Activated CD8-positive, alpha-beta T cell treated with anti-CD3 and anti-CD28 coated beads, Interleukin-2, amount 10 ng/mL, durations not matched to agents 7 days and 5 days (primary cell): Measurements from ENCODE around the gene IQCH. TPM values are rescaled to one million over a fixed set of nuclear protein-coding genes. Genes with fewer than 3 reads are reported as not detected.

ENCODE experiments used
- ATAC-seq: fragments of 150-1000 bp; cut with Tn5 transposase; one replicate; pipeline ENCODE4 v1.10.0; 2021; ENCODE audit warnings: moderate library complexity
- CTCF ChIA-PET: fragments of 350-600 bp; sonication (Branson Sonifier 250); formaldehyde crosslinking; loops from one replicate; lab custom pipeline; 2021; ENCODE audit warnings: antibody characterized with exemption; lab: Charles Lee
- POLR2A ChIA-PET: fragments of 350-600 bp; sonication (Branson Sonifier 250); formaldehyde crosslinking; loops from one replicate; lab custom pipeline; 2021; ENCODE audit warnings: antibody characterized with exemption; lab: Charles Lee
- DNase-seq: peaks from one replicate; pipeline ENCODE4 v3.0.0-alpha.2; 2020
- H3K27ac Mint-ChIP-seq: one replicate; pipeline ENCODE4 v1.8.0; 2021; ENCODE audit warnings: mild to moderate bottlenecking, mixed read lengths
- H3K27me3 Mint-ChIP-seq: one replicate; pipeline ENCODE4 v1.8.0; 2021; ENCODE audit warnings: low read depth, mixed read lengths
- H3K36me3 Mint-ChIP-seq: one replicate; pipeline ENCODE4 v1.8.0; 2021; ENCODE audit warnings: low read depth, mixed read lengths
- H3K4me1 Mint-ChIP-seq: one replicate; pipeline ENCODE4 v1.8.0; 2021; ENCODE audit warnings: low read depth, mixed read lengths
- H3K4me3 Mint-ChIP-seq: one replicate; pipeline ENCODE4 v1.8.0; 2021; ENCODE audit warnings: mild to moderate bottlenecking, mixed read lengths
- H3K9me3 Mint-ChIP-seq: one replicate; pipeline ENCODE4 v1.8.0; 2022; ENCODE audit warnings: mixed read lengths; ENCODE audit not compliant: insufficient read depth
- total RNA-seq, 2 experiments: library from RNA; stranded (reverse); gene quantifications; one replicate each; pipeline ENCODE4 v1.2.3, GENCODE V29; 2021

Gene IQCH
- total RNA-seq, 2 experiments from 2014 or later: 0.97 to 2.2 TPM

GRCh38 chr15:67548236-67548852 lies 293.8 kb downstream of the IQCH start:
- H3K9me3 Mint-ChIP-seq: no peaks in the 10 kb centered on the region
- H3K4me1 Mint-ChIP-seq: peaks cover 28% of the 10 kb centered on the region
- CTCF ChIA-PET: no interaction called here

GRCh38 chr15:67548862-67549651 lies 294.5 kb downstream of the IQCH start:
- Mint-ChIP-seq H3K27me3 (no peaks in the 10 kb centered on the region), H3K27ac (no peak overlapping the region), H3K9me3 (no peaks in the 10 kb centered on the region), H3K4me1 (peaks cover 21% of the 10 kb centered on the region), H3K36me3 (peaks cover 28% of the 10 kb centered on the region), H3K4me3 (no peak overlapping the region)
- ChIA-PET POLR2A (interaction anchor here (0.6 kb wide), 1 partner anchor 22 kb away, joined by 3 read pairs; no protein-coding TSS in a partner anchor), CTCF (interaction anchor here (1.0 kb wide), 1 partner anchor 197 kb away, joined by 3 read pairs; no protein-coding TSS in a partner anchor)
- DNase-seq: no peak
- ATAC-seq: no peak

More at GRCh38 chr15:67548236-67548852, 293.8 kb downstream of the IQCH start:
- H3K4me3 Mint-ChIP-seq: no peak overlapping the region
- ATAC-seq (no peak), DNase-seq (no peak)
- H3K27ac Mint-ChIP-seq: no peak overlapping the region
- peaks cover 28% of the 10 kb centered on the region for H3K36me3 Mint-ChIP-seq
- POLR2A ChIA-PET: no interaction called here
- H3K27me3 Mint-ChIP-seq: no peaks in the 10 kb centered on the region

DNA sequence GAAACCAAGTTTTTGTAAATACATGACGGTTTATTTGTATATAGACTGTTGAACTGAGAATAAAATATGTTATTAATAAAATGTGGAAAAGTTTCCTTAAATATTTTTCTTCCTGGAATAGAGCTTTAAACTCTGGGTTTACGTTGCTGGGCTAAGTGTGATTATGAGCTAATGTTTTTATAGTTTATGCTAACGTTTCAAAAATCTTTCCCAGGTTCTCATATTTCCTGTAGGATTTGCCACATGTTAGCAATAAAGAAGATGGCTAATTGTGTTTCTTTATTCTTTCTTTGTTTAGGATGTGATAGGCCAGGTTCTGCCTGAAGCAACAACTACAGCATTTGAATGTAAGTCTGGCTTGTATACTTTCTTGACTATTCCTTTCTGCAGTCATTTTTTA lies 295.1 kb downstream of the IQCH start:
- no peaks in the 10 kb centered on the region for H3K9me3 Mint-ChIP-seq
- no peak overlapping the region for H3K27ac Mint-ChIP-seq
- peaks cover 14% of the 10 kb centered on the region for H3K4me1 Mint-ChIP-seq
- DNase-seq: no peak
- ChIA-PET POLR2A (interaction anchor here (0.6 kb wide), 1 partner anchor 22 kb away, joined by 3 read pairs; no protein-coding TSS in a partner anchor), CTCF (interaction anchor here (1.0 kb wide), 1 partner anchor 196 kb away, joined by 3 read pairs; no protein-coding TSS in a partner anchor)
- no peak overlapping the region for H3K4me3 Mint-ChIP-seq
- peaks cover 25% of the 10 kb centered on the region for H3K36me3 Mint-ChIP-seq
- H3K27me3 Mint-ChIP-seq: no peaks in the 10 kb centered on the region
- no peak for ATAC-seq

DNA sequence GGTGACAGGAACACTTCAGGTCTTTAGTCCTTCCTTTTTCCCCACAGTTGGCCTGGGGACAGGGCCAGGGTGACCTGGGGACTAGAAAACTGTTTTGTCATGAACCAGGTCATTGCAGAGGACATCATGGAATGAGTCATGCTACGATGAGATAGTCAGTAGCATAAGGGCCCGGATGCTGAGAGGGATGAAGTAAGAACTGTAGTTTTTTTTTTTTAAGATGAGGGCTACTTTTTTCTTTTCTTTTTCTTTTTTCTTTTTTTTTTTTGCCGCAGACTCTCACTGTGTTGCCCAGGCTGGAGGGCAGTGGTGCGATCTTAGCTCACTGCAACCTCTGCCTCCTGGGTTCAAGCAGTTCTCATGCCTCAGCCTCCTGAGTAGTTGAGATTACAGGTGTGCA lies 295.9 kb downstream of the IQCH start:
- DNase-seq: no peak
- Mint-ChIP-seq H3K27me3 (no peaks in the 10 kb centered on the region), H3K27ac (no peak overlapping the region), H3K36me3 (peaks cover 30% of the 10 kb centered on the region), H3K4me1 (peaks cover 9% of the 10 kb centered on the region), H3K4me3 (no peak overlapping the region), H3K9me3 (no peaks in the 10 kb centered on the region)
- POLR2A ChIA-PET: no interaction called here
- ATAC-seq: no peak
- CTCF ChIA-PET: interaction anchor here (0.7 to 1.2 kb wide), 2 partner anchors 10 to 833 kb away, joined by 3 read pairs; no protein-coding TSS in a partner anchor

DNA sequence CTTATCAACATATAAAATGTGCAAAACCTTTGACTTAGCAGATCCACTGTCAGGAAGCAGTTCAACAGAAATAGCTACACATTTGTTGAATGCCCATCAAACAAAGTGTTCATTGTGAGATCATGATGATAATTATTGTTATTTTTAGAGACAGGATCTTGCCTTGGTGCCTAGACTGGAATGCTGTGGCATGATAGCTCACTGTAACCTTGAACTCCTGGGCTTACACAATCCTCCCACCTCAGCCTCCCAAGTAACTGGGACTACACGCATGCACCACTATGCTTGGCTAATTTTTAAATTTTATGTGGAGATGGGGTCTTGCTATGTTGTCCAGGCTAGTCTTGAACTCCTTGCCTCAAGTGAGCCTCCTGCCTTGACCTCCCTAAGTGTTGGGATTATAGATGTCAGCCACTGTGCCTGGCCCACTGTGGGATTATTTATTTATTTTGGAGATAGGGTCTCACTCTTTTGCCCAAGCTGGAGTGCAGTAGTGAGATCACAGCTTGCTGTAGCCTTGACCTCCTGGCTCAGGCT lies 296.7 kb downstream of the IQCH start:
- Mint-ChIP-seq H3K27me3 (no peaks in the 10 kb centered on the region), H3K9me3 (no peaks in the 10 kb centered on the region), H3K27ac (no peak overlapping the region), H3K4me1 (peaks cover 7% of the 10 kb centered on the region), H3K4me3 (no peak overlapping the region), H3K36me3 (peaks cover 29% of the 10 kb centered on the region)
- ChIA-PET CTCF (interaction anchor here (0.7 to 1.2 kb wide), 2 partner anchors 9 to 832 kb away, joined by 3 read pairs; no protein-coding TSS in a partner anchor), POLR2A (no interaction called here)
- ATAC-seq: no peak
- no peak for DNase-seq

Other genes with a start within 250 kb of the IQCH start
- gene SMAD3, start 189.2 kb upstream of the IQCH start, total RNA-seq: 10 to 100 TPM; 26.8 to 27.1 TPM
- 10 to 100 TPM; 57.2 TPM for gene AAGAB, start 125 bp upstream of the IQCH start, total RNA-seq